MCF 10A (cell line): ENCODE data around the gene RNF111. TPM values are rescaled to one million over a fixed set of nuclear protein-coding genes. Genes with fewer than 3 reads are reported as not detected.

Source experiments
- BruUV-seq: library from RNA; stranded (reverse); fragments of 400-500 nt; replicated peaks from 2 replicates; lab custom pipeline; 2021; lab: Mats Ljungman, UMichigan
- CTCF ChIA-PET: fragments of 300-600 bp; sonication (Branson Sonifier 250); formaldehyde crosslinking; extraction: SDS; loops from one replicate; lab custom pipeline; 2021; ENCODE audit warnings: antibody characterized with exemption, inconsistent platforms; lab: Yijun Ruan, JAX
- POLR2A ChIA-PET: fragments of 300-600, 350-650 bp; sonication (Branson Sonifier 250); formaldehyde crosslinking; extraction: SDS; loops from one replicate; lab custom pipeline; 2020; ENCODE audit warnings: antibody characterized with exemption, inconsistent platforms; lab: Yijun Ruan, JAX
- DNase-seq: peaks from one replicate; pipeline ENCODE4 v3.0.0-alpha.2; 2018; ENCODE audit not compliant: unreplicated experiment
- H3K27ac Mint-ChIP-seq: one replicate; pipeline ENCODE4 v1.8.0; 2022; ENCODE audit warnings: mild to moderate bottlenecking, low read depth, mixed read lengths; ENCODE audit not compliant: unreplicated experiment
- H3K27me3 Mint-ChIP-seq: one replicate; pipeline ENCODE4 v1.8.0; 2022; ENCODE audit warnings: mixed read lengths; ENCODE audit not compliant: insufficient read depth, unreplicated experiment
- H3K36me3 Mint-ChIP-seq: one replicate; pipeline ENCODE4 v1.8.0; 2022; ENCODE audit warnings: mild to moderate bottlenecking, moderate library complexity, mixed read lengths; ENCODE audit not compliant: insufficient read depth, unreplicated experiment
- H3K4me1 Mint-ChIP-seq: one replicate; pipeline ENCODE4 v1.8.0; 2022; ENCODE audit warnings: mixed read lengths; ENCODE audit not compliant: insufficient read depth, unreplicated experiment
- H3K4me3 Mint-ChIP-seq: one replicate; pipeline ENCODE4 v1.8.0; 2022; ENCODE audit warnings: mild to moderate bottlenecking, moderate library complexity, mixed read lengths; ENCODE audit not compliant: unreplicated experiment
- H3K9me3 Mint-ChIP-seq: one replicate; pipeline ENCODE4 v1.8.0; 2022; ENCODE audit warnings: mixed read lengths; ENCODE audit not compliant: unreplicated experiment
- intact Hi-C: fragments of 100-400 bp; cut with micrococcal nuclease; formaldehyde crosslinking; loops from 2 replicates; pipeline ENCODE4 v1.14.1; 2022
- total RNA-seq: library from RNA; stranded (reverse); gene quantifications from 2 replicates; pipeline ENCODE4 v1.2.3, GENCODE V29; 2022
- TF ChIP-seq, protein P1 (sequence below): fragments of 200-600 bp; IDR thresholded peaks from one replicate; pipeline ENCODE4 v1.8.0; 2022; ENCODE audit warnings: antibody characterized with exemption, mild to moderate bottlenecking; ENCODE audit not compliant: unreplicated experiment

RNF111 gene
- total RNA-seq, 1 experiment from 2014 or later: 29.2 TPM

GRCh38 chr15:59115047-59115446 is 127.6 kb downstream of the RNF111 start:
- BruUV-seq: no TSS peak

GRCh38 chr15:59116141-59116540 is 128.7 kb downstream of the RNF111 start:
- ChIA-PET POLR2A (interaction anchor here (0.6 to 1.4 kb wide), 5 partner anchors 13 to 1332 kb away, joined by 3 to 5 read pairs (median 4); partner anchors contain the start of gene SLTM), CTCF (interaction anchor here (0.5 to 1.2 kb wide), 2 partner anchors 412 to 509 kb away, joined by 5 to 6 read pairs; no protein-coding TSS in a partner anchor)
- Mint-ChIP-seq H3K36me3 (peaks cover 44% of the 10 kb centered on the region), H3K9me3 (no peaks in the 10 kb centered on the region), H3K4me1 (no peaks in the 10 kb centered on the region), H3K27me3 (no peaks in the 10 kb centered on the region), H3K4me3 (no peak overlapping the region), H3K27ac (no peak overlapping the region)
- intact Hi-C loops: no loop called here
- no TSS peak for BruUV-seq
- TF ChIP-seq, protein P1, sequence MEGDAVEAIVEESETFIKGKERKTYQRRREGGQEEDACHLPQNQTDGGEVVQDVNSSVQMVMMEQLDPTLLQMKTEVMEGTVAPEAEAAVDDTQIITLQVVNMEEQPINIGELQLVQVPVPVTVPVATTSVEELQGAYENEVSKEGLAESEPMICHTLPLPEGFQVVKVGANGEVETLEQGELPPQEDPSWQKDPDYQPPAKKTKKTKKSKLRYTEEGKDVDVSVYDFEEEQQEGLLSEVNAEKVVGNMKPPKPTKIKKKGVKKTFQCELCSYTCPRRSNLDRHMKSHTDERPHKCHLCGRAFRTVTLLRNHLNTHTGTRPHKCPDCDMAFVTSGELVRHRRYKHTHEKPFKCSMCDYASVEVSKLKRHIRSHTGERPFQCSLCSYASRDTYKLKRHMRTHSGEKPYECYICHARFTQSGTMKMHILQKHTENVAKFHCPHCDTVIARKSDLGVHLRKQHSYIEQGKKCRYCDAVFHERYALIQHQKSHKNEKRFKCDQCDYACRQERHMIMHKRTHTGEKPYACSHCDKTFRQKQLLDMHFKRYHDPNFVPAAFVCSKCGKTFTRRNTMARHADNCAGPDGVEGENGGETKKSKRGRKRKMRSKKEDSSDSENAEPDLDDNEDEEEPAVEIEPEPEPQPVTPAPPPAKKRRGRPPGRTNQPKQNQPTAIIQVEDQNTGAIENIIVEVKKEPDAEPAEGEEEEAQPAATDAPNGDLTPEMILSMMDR: no peak
- no peak for DNase-seq

More at GRCh38 chr15:59115047-59115446, 127.6 kb downstream of the RNF111 start:
- ChIA-PET CTCF (no interaction called here), POLR2A (no interaction called here)
- Mint-ChIP-seq H3K36me3 (peaks cover 36% of the 10 kb centered on the region), H3K4me1 (no peaks in the 10 kb centered on the region), H3K9me3 (no peaks in the 10 kb centered on the region), H3K27me3 (no peaks in the 10 kb centered on the region), H3K27ac (no peak overlapping the region), H3K4me3 (no peak overlapping the region)
- TF ChIP-seq, protein P1: no peak
- intact Hi-C loops: no loop called here
- no peak for DNase-seq

- Mint-ChIP-seq H3K27ac (no peak overlapping the region), H3K4me1 (no peaks in the 10 kb centered on the region), H3K36me3 (peaks cover 44% of the 10 kb centered on the region), H3K9me3 (no peaks in the 10 kb centered on the region), H3K4me3 (no peak overlapping the region), H3K27me3 (no peaks in the 10 kb centered on the region)
- TF ChIP-seq, protein P1: no peak
- POLR2A ChIA-PET: interaction anchor here (0.6 to 1.4 kb wide), 4 partner anchors 15 to 1332 kb away, joined by 3 to 5 read pairs (median 4); partner anchors contain the start of gene SLTM
- BruUV-seq: no TSS peak
- no peak for DNase-seq
- intact Hi-C loops: no loop called here
- CTCF ChIA-PET: interaction anchor here (0.5 to 1.2 kb wide), 2 partner anchors 412 to 508 kb away, joined by 5 to 6 read pairs; no protein-coding TSS in a partner anchor
Observed at GRCh38 chr15:59116771-59117170, 129.3 kb downstream of the RNF111 start.

DNA sequence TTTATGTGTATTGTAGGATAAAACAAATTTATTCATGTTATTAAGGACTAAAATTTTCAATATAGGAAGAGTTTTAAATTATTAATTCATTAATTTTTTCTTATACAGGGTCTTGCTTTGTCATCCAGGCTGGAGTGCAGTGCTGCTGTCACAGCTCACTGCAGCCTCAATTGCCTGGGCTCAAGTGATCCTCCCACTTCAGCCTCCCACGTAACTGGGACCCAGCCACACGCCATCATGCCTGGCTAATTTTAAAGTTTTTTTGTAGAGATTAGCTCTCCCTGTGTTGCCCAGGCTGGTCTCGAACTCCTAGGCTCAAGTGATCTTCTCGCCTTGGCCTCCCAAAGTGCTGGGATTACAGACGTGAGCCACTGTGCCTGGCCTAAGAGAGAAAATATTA is 132.2 kb downstream of the RNF111 start:
- Mint-ChIP-seq H3K4me1 (no peaks in the 10 kb centered on the region), H3K27me3 (no peaks in the 10 kb centered on the region), H3K36me3 (peaks cover 40% of the 10 kb centered on the region), H3K9me3 (no peaks in the 10 kb centered on the region), H3K27ac (peak overlapping the region; percentile 14), H3K4me3 (no peak overlapping the region)
- intact Hi-C loops: no loop called here
- POLR2A ChIA-PET: no interaction called here
- no TSS peak for BruUV-seq
- TF ChIP-seq, protein P1: no peak
- no peak for DNase-seq
- CTCF ChIA-PET: no interaction called here
